Rectal smooth muscle tissue (tissue), 1 donor: Measurements from ENCODE around the gene MAST3.
A peak's percentile ranks its signal among the peaks of the same experiment; 100 is the strongest.
"Not testable (repeated sequence)": the region's sequence is repeated elsewhere in the genome, so short reads cannot be mapped to it uniquely, and the experiment has no call there.

Experiments used
- H3K27ac ChIP-seq: one replicate; pipeline ENCODE4 v1.7.0; 2013; ENCODE audit warnings: low read depth, low read length, inconsistent platforms
- H3K27me3 ChIP-seq: one replicate; pipeline ENCODE4 v1.7.0; 2013; ENCODE audit warnings: low read length; ENCODE audit not compliant: control insufficient read depth, insufficient read depth
- H3K36me3 ChIP-seq: one replicate; pipeline ENCODE4 v1.7.0; 2013; ENCODE audit warnings: low read length; ENCODE audit not compliant: control insufficient read depth, insufficient read depth
- H3K4me1 ChIP-seq: one replicate; pipeline ENCODE4 v1.7.0; 2013; ENCODE audit warnings: low read length; ENCODE audit not compliant: control insufficient read depth, insufficient read depth
- H3K4me3 ChIP-seq: one replicate; pipeline ENCODE4 v1.7.0; 2013; ENCODE audit warnings: low read length
- H3K9ac ChIP-seq: one replicate; pipeline ENCODE4 v1.7.0; 2013; ENCODE audit warnings: low read length

The MAST3 gene

DNA sequence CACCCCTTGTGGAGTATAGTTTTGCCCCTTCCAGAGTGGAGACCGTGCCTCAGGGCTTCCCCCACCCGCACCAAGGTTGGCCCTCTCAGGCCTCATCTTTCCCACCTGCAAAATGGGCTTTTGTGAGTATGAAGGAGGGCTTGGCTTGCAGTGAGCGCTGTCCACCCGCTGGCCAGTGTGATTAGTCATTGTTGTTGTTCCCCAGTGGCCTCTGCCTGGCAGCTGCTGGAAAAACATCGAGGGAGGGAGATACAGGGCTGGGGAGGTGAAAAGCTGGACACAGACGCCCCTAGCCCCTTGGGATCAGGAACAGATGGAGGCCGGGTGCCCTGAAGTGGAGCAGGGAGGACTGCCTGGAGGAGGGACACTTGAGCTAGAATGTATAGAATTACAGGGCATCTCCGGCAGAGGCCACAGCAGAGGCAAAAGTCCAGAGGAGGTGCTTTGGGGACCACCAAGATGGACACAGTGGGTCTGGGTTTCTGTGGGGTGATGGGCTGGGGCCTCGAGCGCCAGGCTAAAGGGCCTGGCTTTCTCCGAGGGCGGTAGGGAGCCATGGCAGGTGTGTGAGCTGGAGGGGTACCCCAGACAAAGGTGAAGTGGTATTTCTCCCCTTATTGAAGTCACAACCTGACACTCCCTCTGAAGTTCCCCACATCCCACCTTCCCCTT lies 6.9 kb upstream of the MAST3 start:
- Histone ChIP-seq H3K27me3 (no peaks in the 10 kb centered on the region), H3K9ac (no peak overlapping the region), H3K4me1 (no peaks in the 10 kb centered on the region), H3K27ac (no peak overlapping the region), H3K4me3 (no peak overlapping the region), H3K36me3 (no peaks in the 10 kb centered on the region)

DNA sequence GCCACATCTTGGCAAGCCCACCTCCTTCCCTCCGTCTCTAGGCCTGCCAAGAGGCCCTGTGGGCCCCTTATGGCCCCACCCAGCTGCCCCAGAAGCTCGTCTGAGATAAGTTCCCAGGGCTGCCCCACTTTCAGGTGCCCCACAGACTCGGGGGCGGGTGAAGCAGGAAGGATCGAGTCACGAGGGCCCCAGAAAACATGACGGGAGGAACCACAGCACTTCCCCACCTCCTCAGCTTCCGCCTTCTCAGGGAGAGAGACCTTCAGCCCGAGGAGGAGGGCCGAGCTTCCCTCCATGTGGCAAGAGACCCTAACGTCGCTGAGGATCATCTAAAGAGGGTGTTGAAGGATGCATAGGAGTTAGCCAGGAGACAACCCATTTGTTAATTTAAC lies 6.4 kb upstream of the MAST3 start:
- no peak overlapping the region for H3K9ac ChIP-seq
- H3K36me3 ChIP-seq = no peaks in the 10 kb centered on the region
- H3K27ac ChIP-seq = no peak overlapping the region
- no peak overlapping the region for H3K4me3 ChIP-seq
- H3K27me3 ChIP-seq = no peaks in the 10 kb centered on the region
- no peaks in the 10 kb centered on the region for H3K4me1 ChIP-seq

DNA sequence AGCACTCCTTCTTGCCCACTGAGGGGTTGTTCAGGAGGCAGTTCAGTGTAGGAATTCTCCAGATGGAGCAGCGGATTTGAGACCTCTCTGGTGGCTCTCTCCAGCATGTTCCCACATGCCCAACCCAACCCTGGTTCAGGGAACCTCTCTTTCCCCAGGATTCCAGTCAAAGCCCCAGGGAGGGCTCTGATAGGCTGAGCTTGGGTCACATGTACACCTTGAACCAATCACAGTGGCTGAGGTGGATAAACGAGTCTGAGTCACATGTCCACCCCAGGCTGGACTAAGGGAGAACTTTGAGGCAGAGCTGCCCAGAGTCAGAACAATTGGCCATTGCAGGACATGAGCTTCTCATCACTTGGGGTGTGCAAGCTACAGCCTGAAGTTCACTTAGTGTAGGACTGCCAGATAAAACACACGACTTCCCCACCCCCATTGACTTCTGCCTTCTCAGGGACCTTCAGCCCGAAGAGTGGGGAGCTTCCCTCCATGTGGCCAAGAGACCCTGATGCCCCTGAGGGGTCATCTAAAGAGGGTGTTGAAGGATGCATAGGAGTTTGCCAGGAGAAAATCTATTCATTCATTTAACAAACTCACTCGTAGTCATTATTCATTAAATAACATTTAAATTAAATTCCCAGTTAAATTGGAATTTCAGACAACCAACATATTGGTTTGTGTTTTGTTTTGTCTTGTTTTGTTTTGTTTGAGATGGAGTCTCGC lies 4.0 kb upstream of the MAST3 start:
- Histone ChIP-seq H3K4me3 (no peak overlapping the region), H3K27ac (no peak overlapping the region), H3K4me1 (peaks cover 4% of the 10 kb centered on the region), H3K27me3 (no peaks in the 10 kb centered on the region), H3K36me3 (no peaks in the 10 kb centered on the region), H3K9ac (no peak overlapping the region)

DNA sequence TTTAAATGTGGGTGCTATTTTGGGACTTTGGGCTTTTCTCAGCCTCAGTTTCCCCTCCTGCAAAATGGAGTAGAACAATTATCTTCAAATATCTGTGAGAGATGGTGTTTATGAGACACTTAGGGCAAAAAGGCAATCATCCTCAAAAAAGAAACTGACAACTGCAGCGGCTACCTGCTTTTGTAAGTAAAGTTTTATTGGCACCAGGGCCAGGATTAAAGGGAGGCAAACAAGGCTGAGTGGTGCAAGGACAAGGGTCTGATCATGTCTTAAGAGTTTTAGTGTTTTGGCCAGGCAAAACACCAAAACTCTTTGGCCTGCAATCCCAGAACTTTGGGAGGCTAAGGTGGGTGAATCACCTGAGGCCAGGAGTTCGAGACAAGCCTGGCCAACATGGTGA lies 1.3 kb upstream of the MAST3 start:
- H3K9ac ChIP-seq = no peak overlapping the region
- H3K4me3 ChIP-seq = no peak overlapping the region
- peaks cover 4% of the 10 kb centered on the region for H3K4me1 ChIP-seq
- no peak overlapping the region for H3K27ac ChIP-seq
- no peaks in the 10 kb centered on the region for H3K36me3 ChIP-seq
- peaks cover 6% of the 10 kb centered on the region for H3K27me3 ChIP-seq

DNA sequence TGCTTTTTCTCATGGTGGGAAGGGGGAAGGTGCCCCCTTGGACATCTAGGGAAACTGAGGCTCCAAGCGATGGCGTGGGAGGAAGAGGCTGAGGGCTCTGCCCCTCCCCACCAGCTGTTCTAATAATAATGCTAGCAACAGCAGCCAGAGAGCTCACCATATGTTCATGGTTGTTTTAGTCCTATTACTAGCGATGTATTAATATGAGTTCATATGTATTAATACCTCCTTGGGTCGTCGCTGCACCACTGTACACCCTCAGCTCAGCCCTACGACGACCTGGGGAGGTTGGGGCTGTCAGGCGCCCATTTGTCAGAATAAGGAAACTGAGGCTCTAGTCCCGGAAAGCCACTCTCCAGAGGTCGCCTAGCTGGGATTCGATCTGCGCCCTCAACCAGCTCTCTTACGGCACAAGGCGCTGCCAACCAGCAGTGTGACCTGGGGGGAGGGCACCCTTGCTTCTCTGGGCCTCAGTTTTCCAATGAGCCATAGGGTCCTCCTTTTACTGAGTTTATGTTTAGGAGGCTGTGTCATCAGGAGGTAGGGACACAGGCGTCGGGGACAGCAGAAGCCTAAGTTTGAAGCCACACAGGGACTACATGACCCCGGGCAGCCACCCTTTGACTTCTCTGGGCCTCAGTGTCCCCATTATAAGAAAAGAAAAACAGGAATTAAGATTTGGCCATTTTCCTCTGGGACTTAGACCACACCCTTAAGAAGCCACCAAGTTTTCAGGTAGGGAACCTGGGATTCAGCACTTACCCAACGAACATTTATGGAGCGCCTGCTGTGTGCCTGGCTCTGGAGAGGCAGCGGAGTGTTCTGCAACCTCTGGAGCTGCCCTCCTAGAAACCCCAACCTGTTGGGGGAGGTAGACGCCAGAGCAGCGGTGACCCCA lies 664 bp downstream of the MAST3 start:
- no peak overlapping the region for H3K27ac ChIP-seq
- H3K9ac ChIP-seq = no peak overlapping the region
- peaks cover 11% of the 10 kb centered on the region for H3K27me3 ChIP-seq

DNA sequence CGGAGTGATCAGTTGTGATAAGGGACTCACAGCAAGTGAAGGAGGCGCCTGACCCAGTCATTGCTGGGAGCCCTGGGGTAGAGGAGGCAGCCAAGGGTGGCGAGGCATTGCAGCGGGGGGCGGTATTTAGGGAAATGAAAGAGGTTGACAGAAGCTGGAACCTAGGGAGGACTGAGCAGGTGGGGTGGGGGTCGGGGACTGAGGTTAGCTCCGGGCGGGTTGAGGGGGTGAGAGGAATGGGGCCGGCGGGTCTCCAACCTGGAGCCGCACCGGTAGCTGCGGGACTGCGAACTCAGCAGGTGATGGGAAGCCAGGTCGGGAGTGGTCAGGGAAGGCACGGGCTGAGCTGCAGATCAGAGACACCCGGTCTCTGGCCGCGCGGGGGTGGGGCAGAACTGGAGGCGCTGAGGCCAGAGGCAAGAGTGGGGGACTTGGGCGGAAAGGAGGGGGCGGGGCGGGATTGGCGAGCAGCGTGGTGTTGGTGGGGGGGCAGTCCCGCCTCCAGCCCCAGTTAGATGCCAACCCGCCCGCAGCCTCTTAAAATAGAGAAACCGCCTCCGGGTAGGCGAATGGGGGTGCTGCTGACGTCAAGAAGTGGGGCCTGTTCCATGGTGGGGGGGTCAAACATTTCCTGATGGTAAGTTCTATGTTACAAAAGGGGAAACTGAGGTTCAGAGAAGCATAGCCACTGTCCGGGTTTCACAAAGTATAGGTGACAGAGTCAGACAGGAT lies 1.5 kb downstream of the MAST3 start:
- Histone ChIP-seq H3K27ac (no peak overlapping the region), H3K36me3 (no peaks in the 10 kb centered on the region), H3K27me3 (peaks cover 11% of the 10 kb centered on the region), H3K9ac (no peak overlapping the region), H3K4me1 (peaks cover 4% of the 10 kb centered on the region), H3K4me3 (peak overlapping the region; percentile 34)

More for the DNA sequence above, 664 bp downstream of the MAST3 start:
- peaks cover 4% of the 10 kb centered on the region for H3K4me1 ChIP-seq
- no peaks in the 10 kb centered on the region for H3K36me3 ChIP-seq
- H3K4me3 ChIP-seq = peak overlapping the region; percentile 64

DNA sequence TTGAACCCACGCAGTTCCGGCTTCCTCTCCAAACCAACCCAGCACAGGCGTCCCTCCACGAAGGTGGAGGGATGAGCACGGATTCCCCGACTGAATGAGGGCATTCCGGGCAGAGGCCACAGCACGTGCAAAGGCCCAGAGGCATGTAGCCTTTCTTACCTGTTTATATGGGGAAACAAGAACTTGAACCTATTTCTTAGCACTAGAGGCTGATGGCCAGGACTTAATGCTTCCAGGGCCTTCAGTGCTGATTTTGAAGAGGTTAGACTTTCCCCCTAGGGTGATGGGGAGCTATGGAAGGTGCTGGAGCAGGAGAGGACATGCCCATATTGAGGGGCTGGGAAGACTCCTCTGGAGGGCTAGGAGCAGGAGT lies 2.0 kb downstream of the MAST3 start:
- Histone ChIP-seq H3K4me1 (peaks cover 4% of the 10 kb centered on the region), H3K4me3 (no peak overlapping the region), H3K27ac (no peak overlapping the region), H3K27me3 (peaks cover 11% of the 10 kb centered on the region), H3K36me3 (no peaks in the 10 kb centered on the region), H3K9ac (no peak overlapping the region)

DNA sequence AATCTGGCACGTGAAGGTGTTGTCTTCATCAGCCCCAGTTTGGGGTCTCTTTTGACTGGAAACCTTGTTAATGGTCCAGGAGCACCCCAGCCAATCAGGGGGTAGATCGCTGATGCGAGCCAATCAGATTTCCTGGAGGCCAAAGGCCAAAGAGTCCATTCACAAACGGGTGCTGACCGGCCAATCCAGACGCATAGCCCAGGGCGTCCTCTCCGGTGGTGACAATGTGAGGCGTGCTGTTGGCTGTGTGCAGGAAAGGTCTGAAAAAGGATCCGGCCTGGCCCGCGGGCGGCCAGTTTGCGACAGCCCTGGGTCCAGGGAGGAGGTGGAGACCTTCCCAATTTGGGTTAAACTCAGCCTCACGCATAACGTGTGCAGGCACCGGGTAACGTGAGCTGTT lies 3.1 kb downstream of the MAST3 start:
- Histone ChIP-seq H3K4me1 (peaks cover 4% of the 10 kb centered on the region), H3K9ac (no peak overlapping the region), H3K27me3 (peaks cover 11% of the 10 kb centered on the region), H3K4me3 (no peak overlapping the region), H3K27ac (no peak overlapping the region), H3K36me3 (no peaks in the 10 kb centered on the region)

DNA sequence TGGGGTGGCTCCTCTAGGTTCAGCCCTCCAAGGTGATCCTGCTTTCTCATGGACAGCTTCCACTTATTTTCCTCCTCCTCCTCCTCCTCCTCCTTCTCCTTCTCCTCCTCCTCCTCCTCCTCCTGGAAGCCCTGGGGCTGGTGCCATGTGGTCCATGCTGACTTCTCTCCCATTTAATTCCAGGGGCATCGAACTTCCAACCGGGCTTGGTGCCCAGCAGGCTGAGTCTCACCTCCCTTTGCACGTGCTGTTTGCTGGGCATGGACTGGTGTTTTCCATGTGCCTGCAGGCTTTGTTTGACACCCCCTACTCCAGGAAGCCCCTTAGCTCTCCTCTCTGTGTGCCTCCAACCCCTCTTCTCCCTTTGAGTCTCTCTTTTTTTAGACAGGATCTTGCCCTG lies 3.7 kb downstream of the MAST3 start:
- H3K4me1 ChIP-seq = peaks cover 4% of the 10 kb centered on the region
- no peak overlapping the region for H3K27ac ChIP-seq
- no peak overlapping the region for H3K4me3 ChIP-seq
- no peaks in the 10 kb centered on the region for H3K36me3 ChIP-seq
- no peak overlapping the region for H3K9ac ChIP-seq
- peaks cover 11% of the 10 kb centered on the region for H3K27me3 ChIP-seq

DNA sequence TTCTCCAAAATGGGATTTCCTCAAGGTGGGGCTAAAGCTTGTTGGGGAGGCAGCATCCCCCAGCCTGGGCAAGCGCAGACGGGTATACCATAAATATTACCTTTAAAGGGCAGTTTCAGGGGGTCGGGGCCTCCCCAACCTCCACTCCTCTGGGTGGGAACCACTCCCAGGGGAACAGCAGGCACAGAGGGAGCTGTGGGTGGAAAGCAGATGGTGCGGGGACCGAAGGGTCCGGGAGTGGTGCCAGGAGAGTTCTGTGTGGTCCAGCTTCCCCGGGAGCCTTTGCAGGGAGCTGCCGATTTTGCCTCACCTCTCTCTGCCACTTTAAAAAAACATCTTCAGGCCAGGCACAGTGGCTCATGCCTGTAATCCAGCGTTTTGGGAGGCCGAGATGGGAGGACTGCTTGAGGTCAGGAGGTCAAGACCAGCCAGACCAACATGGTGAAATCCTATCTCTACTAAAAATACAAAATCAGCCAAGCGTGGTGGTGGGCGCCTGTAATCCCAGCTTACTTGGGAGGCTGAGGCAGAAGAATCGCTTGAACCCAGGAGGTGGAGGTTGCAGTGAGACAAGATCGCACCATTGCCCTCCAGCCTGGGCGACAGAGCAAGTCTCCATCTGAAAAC lies 5.5 kb downstream of the MAST3 start:
- H3K9ac ChIP-seq = no peak overlapping the region
- H3K36me3 ChIP-seq = no peaks in the 10 kb centered on the region
- peaks cover 11% of the 10 kb centered on the region for H3K27me3 ChIP-seq
- no peak overlapping the region for H3K27ac ChIP-seq
- H3K4me1 ChIP-seq = peaks cover 1% of the 10 kb centered on the region
- H3K4me3 ChIP-seq = no peak overlapping the region

DNA sequence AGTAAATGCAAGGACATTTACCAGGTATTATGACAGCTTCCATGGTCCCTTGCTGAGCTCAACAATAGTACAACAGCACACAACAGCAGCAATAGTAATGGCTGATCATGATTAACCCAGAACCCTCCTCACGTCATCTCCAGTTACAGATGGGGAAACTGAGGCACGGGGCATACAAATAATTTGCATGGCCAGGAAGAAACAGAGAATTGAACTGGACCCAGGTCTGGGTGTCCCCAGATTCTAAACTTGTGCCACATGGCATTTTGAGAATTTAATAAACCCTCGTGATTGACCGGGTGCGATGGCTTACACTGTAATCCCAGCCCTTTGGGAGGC lies 7.2 kb downstream of the MAST3 start:
- H3K9ac ChIP-seq = no peak overlapping the region
- H3K27me3 ChIP-seq = peaks cover 10% of the 10 kb centered on the region
- H3K36me3 ChIP-seq = no peaks in the 10 kb centered on the region
- H3K4me1 ChIP-seq = no peaks in the 10 kb centered on the region
- no peak overlapping the region for H3K27ac ChIP-seq
- H3K4me3 ChIP-seq = peak overlapping the region; percentile 62

DNA sequence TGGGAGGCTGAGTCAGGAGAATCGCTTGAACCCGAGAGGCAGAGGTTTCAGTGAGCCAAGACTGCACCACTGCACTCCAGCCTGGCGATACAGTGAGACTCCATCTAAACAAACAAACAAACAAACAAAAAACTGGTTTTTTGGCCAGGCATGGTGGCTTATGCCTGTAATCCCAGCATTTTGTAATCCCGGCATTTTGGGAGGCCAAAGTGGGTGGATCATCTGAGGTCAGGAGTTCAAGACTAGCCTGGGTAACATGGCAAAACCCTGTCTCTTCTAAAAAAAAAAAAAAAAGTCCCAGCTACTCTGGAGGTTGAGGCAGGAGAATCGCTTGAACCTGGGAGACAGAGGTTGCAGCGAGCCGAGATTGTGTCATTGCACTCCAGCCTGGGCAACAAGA lies 7.7 kb downstream of the MAST3 start:
- H3K27me3 ChIP-seq, H3K27ac ChIP-seq, H3K9ac ChIP-seq, H3K4me3 ChIP-seq, H3K4me1 ChIP-seq, H3K36me3 ChIP-seq: not testable (repeated sequence)
